ENCODE measurements around the gene CAPZA2. TPM values are rescaled to one million over a fixed set of nuclear protein-coding genes. Genes with fewer than 3 reads are reported as not detected.

Gene CAPZA2
- total and polyA plus RNA-seq, 4 experiments from 2014 or later, result 112 to 307 (median 143) TPM

DNA sequence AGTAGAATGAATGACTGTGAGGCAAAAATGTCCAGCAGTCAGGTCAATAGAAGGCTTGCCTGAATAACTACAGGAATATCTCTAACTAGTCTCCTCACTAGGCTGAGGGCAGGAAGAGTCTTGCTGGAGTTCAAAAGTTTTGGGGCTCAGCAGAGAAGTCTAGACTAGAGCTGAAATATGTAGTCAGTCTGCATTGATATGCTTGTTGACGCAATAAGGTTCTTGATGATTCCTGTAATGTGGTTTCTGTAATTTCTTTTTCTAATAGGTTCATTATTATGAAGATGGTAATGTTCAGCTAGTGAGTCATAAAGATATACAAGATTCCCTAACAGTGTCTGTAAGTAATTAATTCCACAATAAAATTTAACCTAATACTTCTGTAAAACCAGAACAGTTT lies 49.4 kb downstream of the CAPZA2 start:
- Histone ChIP-seq H3K27ac (ENCODE audit: low read depth, low read length) (no peak overlapping the region), H3K9me3 (ENCODE audit: control insufficient read depth in 1 of 2, low read length in 2 of 2) (no peaks in the 10 kb centered on the region), H3K27me3 (ENCODE audit: insufficient read depth, low read length) (no peaks in the 10 kb centered on the region), H3K4me3 (ENCODE audit: low read length in 2 of 2) (no peak overlapping the region), H3K36me3 (ENCODE audit: insufficient read depth, low read length) (peaks cover 28% of the 10 kb centered on the region), H3K4me1 (ENCODE audit: insufficient read depth, low read length) (no peaks in the 10 kb centered on the region)
- Mint-ChIP-seq H3K9me3 (no peaks in the 10 kb centered on the region), H3K27me3 (no peaks in the 10 kb centered on the region), H3K4me1 (no peaks in the 10 kb centered on the region), H3K4me3 (no peak overlapping the region), H3K27ac (no peak overlapping the region), H3K36me3 (peaks cover 57 to 72% of the 10 kb centered on the region in 2 donors)
- DNase-seq, result no peak
- CTCF ChIA-PET (ENCODE audit: partially characterized antibody), result interaction anchor here (4.3 kb wide), 1 partner anchor 18 kb away, joined by 15 read pairs; no protein-coding TSS in a partner anchor
- POLR2A ChIA-PET (ENCODE audit: partially characterized antibody), result no interaction called here
- intact Hi-C loops (cut with micrococcal nuclease), result no loop called here

GRCh38 chr7:116912269-116912909 lies 50.0 kb downstream of the CAPZA2 start:
- intact Hi-C loops (cut with micrococcal nuclease), result no loop called here

DNA sequence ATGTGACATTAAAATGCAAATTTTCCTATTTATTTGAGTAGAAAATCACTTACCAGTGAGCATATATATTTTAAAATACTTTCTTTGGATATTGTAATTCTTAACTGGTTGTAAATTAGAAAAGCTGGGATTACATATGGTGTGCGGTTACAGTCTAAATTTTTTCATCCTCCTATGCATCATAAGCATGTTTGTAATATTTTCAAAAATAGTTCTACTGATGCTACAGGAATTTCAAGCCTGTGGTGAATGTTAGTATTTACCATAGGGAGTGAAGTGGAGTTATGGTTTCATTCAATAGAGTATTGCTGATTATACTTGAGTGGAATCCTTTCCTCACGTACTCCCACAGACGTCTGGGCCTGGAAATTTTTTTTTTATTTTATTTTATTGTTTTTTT lies 56.3 kb downstream of the CAPZA2 start:
- DNase-seq, result no peak
- POLR2A ChIA-PET (ENCODE audit: partially characterized antibody), result no interaction called here
- intact Hi-C loops (cut with micrococcal nuclease), result no loop called here
- Histone ChIP-seq H3K36me3 (ENCODE audit: insufficient read depth, low read length) (peaks cover 25% of the 10 kb centered on the region), H3K4me1 (ENCODE audit: insufficient read depth, low read length) (no peaks in the 10 kb centered on the region), H3K27ac (ENCODE audit: low read depth, low read length) (no peak overlapping the region), H3K27me3 (ENCODE audit: insufficient read depth, low read length) (no peaks in the 10 kb centered on the region), H3K4me3 (ENCODE audit: low read length in 2 of 2) (no peak overlapping the region), H3K9me3 (ENCODE audit: control insufficient read depth in 1 of 2, low read length in 2 of 2) (no peaks in the 10 kb centered on the region)
- Mint-ChIP-seq H3K27ac (no peak overlapping the region), H3K27me3 (no peaks in the 10 kb centered on the region), H3K4me3 (no peak overlapping the region), H3K9me3 (no peaks in the 10 kb centered on the region), H3K36me3 (peaks cover 31 to 39% of the 10 kb centered on the region in 2 donors), H3K4me1 (no peaks in the 10 kb centered on the region)
- CTCF ChIA-PET (ENCODE audit: partially characterized antibody), result interaction anchor here (1.0 to 1.6 kb wide), 2 partner anchors 10 to 12 kb away, joined by 5 to 6 read pairs; no protein-coding TSS in a partner anchor

More at GRCh38 chr7:116912269-116912909, 50.0 kb downstream of the CAPZA2 start:
- no peak overlapping the region for H3K27ac Mint-ChIP-seq
- Histone ChIP-seq H3K4me1 (ENCODE audit: insufficient read depth, low read length) (no peaks in the 10 kb centered on the region), H3K36me3 (ENCODE audit: insufficient read depth, low read length) (peaks cover 30% of the 10 kb centered on the region), H3K27me3 (ENCODE audit: insufficient read depth, low read length) (no peaks in the 10 kb centered on the region), H3K27ac (ENCODE audit: low read depth, low read length) (no peak overlapping the region), H3K4me3 (ENCODE audit: low read length in 2 of 2) (no peak overlapping the region), H3K9me3 (ENCODE audit: control insufficient read depth in 1 of 2, low read length in 2 of 2) (no peaks in the 10 kb centered on the region)
- DNase-seq, result no peak
- H3K9me3 Mint-ChIP-seq, result no peaks in the 10 kb centered on the region
- CTCF ChIA-PET (ENCODE audit: partially characterized antibody), result interaction anchor here (4.3 kb wide), 1 partner anchor 18 kb away, joined by 15 read pairs; no protein-coding TSS in a partner anchor
- no peaks in the 10 kb centered on the region for H3K4me1 Mint-ChIP-seq
- H3K27me3 Mint-ChIP-seq, result no peaks in the 10 kb centered on the region
- H3K4me3 Mint-ChIP-seq, result no peak overlapping the region
- POLR2A ChIA-PET (ENCODE audit: partially characterized antibody), result no interaction called here
- peaks cover 57 to 70% of the 10 kb centered on the region in 2 donors for H3K36me3 Mint-ChIP-seq

GRCh38 chr7:116920359-116920758 lies 58.0 kb downstream of the CAPZA2 start:
- no peak for DNase-seq
- Histone ChIP-seq H3K36me3 (ENCODE audit: insufficient read depth, low read length) (peaks cover 19% of the 10 kb centered on the region), H3K27me3 (ENCODE audit: insufficient read depth, low read length) (no peaks in the 10 kb centered on the region), H3K9me3 (ENCODE audit: control insufficient read depth in 1 of 2, low read length in 2 of 2) (no peaks in the 10 kb centered on the region), H3K4me3 (ENCODE audit: low read length in 2 of 2) (no peak overlapping the region), H3K4me1 (ENCODE audit: insufficient read depth, low read length) (no peaks in the 10 kb centered on the region), H3K27ac (ENCODE audit: low read depth, low read length) (no peak overlapping the region)
- intact Hi-C loops (cut with micrococcal nuclease), result no loop called here
- no peak overlapping the region for H3K4me3 Mint-ChIP-seq
- H3K27me3 Mint-ChIP-seq, result no peaks in the 10 kb centered on the region
- H3K9me3 Mint-ChIP-seq, result no peaks in the 10 kb centered on the region
- no peaks in the 10 kb centered on the region for H3K4me1 Mint-ChIP-seq
- ChIA-PET POLR2A (ENCODE audit: partially characterized antibody) (no interaction called here), CTCF (ENCODE audit: partially characterized antibody) (interaction anchor here (0.9 to 1.2 kb wide), 2 partner anchors 10 to 207 kb away, joined by 4 read pairs; no protein-coding TSS in a partner anchor)
- peaks cover 25 to 32% of the 10 kb centered on the region in 2 donors for H3K36me3 Mint-ChIP-seq
- peak overlapping the region in 1 of 7 donors; percentile 7 for H3K27ac Mint-ChIP-seq

GRCh38 chr7:116922545-116922944 lies 60.2 kb downstream of the CAPZA2 start:
- ChIA-PET POLR2A (ENCODE audit: partially characterized antibody) (no interaction called here), CTCF (ENCODE audit: partially characterized antibody) (interaction anchor here (0.9 to 14.9 kb wide), 2 partner anchors 11 to 199 kb away, joined by 3 to 204 read pairs; no protein-coding TSS in a partner anchor)
- Histone ChIP-seq H3K4me3 (ENCODE audit: low read length in 2 of 2) (no peak overlapping the region), H3K36me3 (ENCODE audit: insufficient read depth, low read length) (peaks cover 6% of the 10 kb centered on the region), H3K4me1 (ENCODE audit: insufficient read depth, low read length) (no peaks in the 10 kb centered on the region), H3K27ac (ENCODE audit: low read depth, low read length) (no peak overlapping the region), H3K27me3 (ENCODE audit: insufficient read depth, low read length) (no peaks in the 10 kb centered on the region), H3K9me3 (ENCODE audit: control insufficient read depth in 1 of 2, low read length in 2 of 2) (no peaks in the 10 kb centered on the region)
- peaks cover 19% of the 10 kb centered on the region in 2 donors for H3K36me3 Mint-ChIP-seq
- H3K27ac Mint-ChIP-seq, result no peak overlapping the region
- no peak overlapping the region for H3K4me3 Mint-ChIP-seq
- DNase-seq, result no peak
- H3K27me3 Mint-ChIP-seq, result no peaks in the 10 kb centered on the region
- no peaks in the 10 kb centered on the region for H3K9me3 Mint-ChIP-seq
- intact Hi-C loops (cut with micrococcal nuclease), result no loop called here
- no peaks in the 10 kb centered on the region for H3K4me1 Mint-ChIP-seq

GRCh38 chr7:116924741-116925140 lies 62.4 kb downstream of the CAPZA2 start:
- no peak overlapping the region for H3K4me3 ChIP-seq (ENCODE audit: low read length in 2 of 2)
- no peaks in the 10 kb centered on the region for H3K36me3 ChIP-seq (ENCODE audit: insufficient read depth, low read length)
- intact Hi-C loops (cut with micrococcal nuclease), result no loop called here
- H3K27me3 ChIP-seq (ENCODE audit: insufficient read depth, low read length), result no peaks in the 10 kb centered on the region
- no peaks in the 10 kb centered on the region for H3K4me1 ChIP-seq (ENCODE audit: insufficient read depth, low read length)
- POLR2A ChIA-PET (ENCODE audit: partially characterized antibody), result no interaction called here
- Mint-ChIP-seq H3K9me3 (no peaks in the 10 kb centered on the region), H3K4me3 (no peak overlapping the region), H3K27me3 (no peaks in the 10 kb centered on the region), H3K27ac (no peak overlapping the region), H3K4me1 (no peaks in the 10 kb centered on the region), H3K36me3 (peaks cover 6 to 8% of the 10 kb centered on the region in 2 donors)
- no peaks in the 10 kb centered on the region for H3K9me3 ChIP-seq (ENCODE audit: control insufficient read depth in 1 of 2, low read length in 2 of 2)
- no peak for DNase-seq
- CTCF ChIA-PET (ENCODE audit: partially characterized antibody), result interaction anchor here (0.8 to 14.9 kb wide), 2 partner anchors 197 to 210 kb away, joined by 3 to 204 read pairs; no protein-coding TSS in a partner anchor
- H3K27ac ChIP-seq (ENCODE audit: low read depth, low read length), result no peak overlapping the region

- no peaks in the 10 kb centered on the region for H3K9me3 Mint-ChIP-seq
Observed at GRCh38 chr7:116929021-116929420, 66.6 kb downstream of the CAPZA2 start.

More at GRCh38 chr7:116929021-116929420, 66.6 kb downstream of the CAPZA2 start:
- no peak for DNase-seq
- Mint-ChIP-seq H3K4me1 (peaks cover 5 to 8% (median 6%) of the 10 kb centered on the region in 4 donors), H3K4me3 (no peak overlapping the region), H3K27me3 (peaks cover 0 to 2% of the 10 kb centered on the region in 2 donors), H3K36me3 (no peaks in the 10 kb centered on the region), H3K27ac (peak overlapping the region in 1 of 7 donors; percentile 1)
- H3K4me3 ChIP-seq (ENCODE audit: low read length in 2 of 2), result no peak overlapping the region
- no peaks in the 10 kb centered on the region for H3K9me3 ChIP-seq (ENCODE audit: control insufficient read depth in 1 of 2, low read length in 2 of 2)
- intact Hi-C loops (cut with micrococcal nuclease), result no loop called here
- peaks cover 7% of the 10 kb centered on the region for H3K4me1 ChIP-seq (ENCODE audit: insufficient read depth, low read length)
- POLR2A ChIA-PET (ENCODE audit: partially characterized antibody), result no interaction called here
- CTCF ChIA-PET (ENCODE audit: partially characterized antibody), result interaction anchor here (1.0 to 14.9 kb wide), 12 partner anchors 9 to 201 kb away, joined by 3 to 204 read pairs (median 6); no protein-coding TSS in a partner anchor
- H3K27me3 ChIP-seq (ENCODE audit: insufficient read depth, low read length), result no peaks in the 10 kb centered on the region
- no peaks in the 10 kb centered on the region for H3K36me3 ChIP-seq (ENCODE audit: insufficient read depth, low read length)
- no peak overlapping the region for H3K27ac ChIP-seq (ENCODE audit: low read depth, low read length)
